Chondrocyte (in vitro differentiated cells): ENCODE measurements around the gene AIF1. TPM values are rescaled to one million over a fixed set of nuclear protein-coding genes. Genes with fewer than 3 reads are reported as not detected.

ENCODE experiments used
- DNase-seq: peaks from one replicate; pipeline ENCODE4 v3.0.0; 2021; ENCODE audit warnings: mixed read lengths, low spot score
- H3K27ac Mint-ChIP-seq: one replicate; pipeline ENCODE4 v1.8.0; 2021; ENCODE audit warnings: mild to moderate bottlenecking, moderate library complexity, mixed read lengths; ENCODE audit not compliant: unreplicated experiment
- H3K27me3 Mint-ChIP-seq: 2 replicates; pipeline ENCODE4 v1.8.0; 2021; ENCODE audit warnings: low read depth, mixed read lengths
- H3K36me3 Mint-ChIP-seq: 2 replicates; pipeline ENCODE4 v1.8.0; 2021; ENCODE audit warnings: low read depth, mixed read lengths
- H3K4me1 Mint-ChIP-seq: 2 replicates; pipeline ENCODE4 v1.8.0; 2021; ENCODE audit warnings: low read depth, mild to moderate bottlenecking, mixed read lengths
- H3K4me3 Mint-ChIP-seq: one replicate; pipeline ENCODE4 v1.8.0; 2021; ENCODE audit warnings: mild to moderate bottlenecking, moderate library complexity, mixed read lengths; ENCODE audit not compliant: unreplicated experiment
- H3K9me3 Mint-ChIP-seq: 2 replicates; pipeline ENCODE4 v1.8.0; 2021; ENCODE audit warnings: low read depth, mixed read lengths
- CTCF ChIP-seq: fragments of 200-600 bp; sonication (generic); IDR thresholded peaks from 2 replicates; pipeline ENCODE4 v1.5.0; 2021; ENCODE audit warnings: antibody characterized with exemption, mild to moderate bottlenecking, moderate library complexity
- total RNA-seq: library from RNA; stranded (reverse); gene quantifications from 3 replicates; pipeline ENCODE4 v1.2.1, GENCODE V29; 2021

The AIF1 gene
- total RNA-seq, 1 donor from 2014 or later = not detected

DNA sequence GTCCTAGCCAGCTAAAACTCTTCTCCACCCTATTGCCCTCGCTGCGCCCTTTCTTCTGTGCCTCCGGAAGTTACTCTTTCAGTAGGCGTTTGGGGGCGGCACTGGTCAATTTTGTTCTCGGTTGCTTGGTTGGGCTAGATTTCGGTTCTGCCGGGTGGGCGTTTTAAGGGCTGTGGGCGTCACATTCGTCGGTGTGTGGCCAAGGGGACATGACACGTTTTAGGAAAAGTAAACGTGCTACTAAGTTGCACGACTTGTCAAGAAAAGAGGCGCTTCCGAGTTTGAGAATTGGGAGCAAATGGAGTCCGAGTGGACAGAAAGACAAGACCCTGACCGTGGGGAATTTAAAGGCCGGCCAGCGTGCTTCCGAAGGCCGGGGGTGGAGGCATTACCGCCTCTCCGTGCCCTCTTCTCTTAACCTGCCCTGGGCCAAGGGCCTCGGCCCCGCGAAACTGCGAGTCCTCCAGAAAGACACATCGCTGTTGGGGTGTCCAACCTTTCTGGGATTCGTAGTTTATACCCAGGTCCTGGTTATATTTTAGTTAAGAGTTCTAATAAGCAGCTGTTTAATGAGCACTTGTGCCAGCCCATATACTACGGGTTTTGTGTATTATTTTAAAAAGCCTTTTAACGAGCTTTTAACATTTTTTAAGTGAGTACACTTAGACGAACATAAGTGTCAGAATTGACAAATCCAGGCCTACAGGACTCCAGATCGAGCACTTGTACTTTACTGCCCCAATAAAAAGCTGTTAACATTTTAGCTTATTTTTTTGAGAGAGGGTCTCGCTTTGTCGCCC lies 38.1 kb downstream of the AIF1 start:
- H3K4me3 Mint-ChIP-seq = peak overlapping the region; percentile 89
- peak overlapping the region; percentile 99 for H3K27ac Mint-ChIP-seq
- H3K4me1 Mint-ChIP-seq = peaks cover 34% of the 10 kb centered on the region
- H3K36me3 Mint-ChIP-seq = peaks cover 12% of the 10 kb centered on the region
- DNase-seq = no peak
- peak; percentile 48 for TF ChIP-seq CTCF
- H3K27me3 Mint-ChIP-seq = no peaks in the 10 kb centered on the region
- H3K9me3 Mint-ChIP-seq = no peaks in the 10 kb centered on the region

DNA sequence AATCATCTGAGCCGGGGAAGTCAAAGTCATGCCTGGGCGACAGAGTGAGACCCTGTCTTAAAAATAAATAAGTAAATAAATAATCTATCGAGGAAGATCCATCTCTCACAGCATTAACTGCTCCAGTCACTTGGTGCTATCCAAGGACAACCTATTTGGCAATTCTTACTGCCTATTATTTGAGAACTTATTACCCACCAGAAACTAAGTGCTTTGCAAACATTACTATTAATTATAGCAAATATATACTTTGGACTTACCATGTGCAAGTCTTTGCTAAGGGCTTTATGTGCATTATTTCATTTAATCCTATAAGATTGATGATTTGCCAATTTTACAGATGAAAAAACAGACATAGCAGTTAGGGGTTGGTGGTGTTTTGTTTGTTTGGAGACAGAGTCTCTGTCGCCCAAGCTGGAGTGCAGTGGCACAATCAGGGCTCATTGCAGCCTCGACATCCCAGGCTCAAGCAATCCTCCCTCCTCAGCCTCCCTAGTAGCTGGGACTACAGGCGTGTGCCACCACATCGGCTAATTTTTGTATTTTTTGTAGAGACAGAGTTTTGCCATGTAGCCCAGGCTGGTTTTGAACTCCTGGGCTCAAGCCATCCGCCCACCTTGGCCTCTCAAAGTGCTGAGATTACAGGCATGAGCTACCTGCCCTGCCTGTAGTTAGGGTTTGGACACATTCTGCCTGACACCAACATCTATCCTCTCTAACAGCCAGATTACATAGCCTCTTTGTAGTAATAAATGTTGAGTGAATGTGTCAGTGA lies 39.7 kb downstream of the AIF1 start:
- H3K36me3 Mint-ChIP-seq = peaks cover 4% of the 10 kb centered on the region
- no peak for DNase-seq
- no peaks in the 10 kb centered on the region for H3K27me3 Mint-ChIP-seq
- peak overlapping the region; percentile 32 for H3K27ac Mint-ChIP-seq
- peaks cover 48% of the 10 kb centered on the region for H3K4me1 Mint-ChIP-seq
- TF ChIP-seq CTCF = no peak
- H3K9me3 Mint-ChIP-seq = no peaks in the 10 kb centered on the region
- H3K4me3 Mint-ChIP-seq = no peak overlapping the region

- H3K27me3 Mint-ChIP-seq = no peaks in the 10 kb centered on the region
- no peak within 1 kb of the TSS for H3K27ac Mint-ChIP-seq
- no peak within 1 kb of the TSS for H3K4me3 Mint-ChIP-seq
- DNase-seq = no peak
- TF ChIP-seq CTCF = no peak
- no peaks in the 10 kb centered on the region for H3K9me3 Mint-ChIP-seq
- peaks cover 49% of the 10 kb centered on the region for H3K4me1 Mint-ChIP-seq
- peaks cover 4% of the 10 kb centered on the region for H3K36me3 Mint-ChIP-seq
Observed at GRCh38 chr6:31655349-31656237, 40.6 kb downstream of the AIF1 start, which contains the start of gene APOM. APOM (plus strand) TSS chr6:31655894; CDS start chr6:31655967, 73 bp downstream.

- Mint-ChIP-seq H3K9me3 (no peaks in the 10 kb centered on the region), H3K27me3 (no peaks in the 10 kb centered on the region), H3K27ac (peak overlapping the region; percentile 70), H3K4me3 (no peak overlapping the region), H3K36me3 (peaks cover 2% of the 10 kb centered on the region), H3K4me1 (peaks cover 51% of the 10 kb centered on the region)
- DNase-seq = no peak
- TF ChIP-seq CTCF = no peak
Observed at GRCh38 chr6:31657406-31658157, 42.5 kb downstream of the AIF1 start.
